GM23248 (cell line): Measurements from ENCODE around the gene NCL.

ENCODE experiments used
- EZH2 ChIP-seq: fragments of 200-600 bp; sonication (generic); IDR thresholded peaks from 2 replicates; pipeline ENCODE4 v1.6.1; 2018; ENCODE audit warnings: antibody characterized with exemption, mild to moderate bottlenecking; ENCODE audit not compliant: insufficient read depth, poor library complexity, severe bottlenecking
- EZH2phosphoT487 ChIP-seq: fragments of 200-600 bp; sonication (generic); IDR thresholded peaks from 2 replicates; pipeline ENCODE4 v1.6.1; 2018; ENCODE audit warnings: antibody characterized with exemption, moderate library complexity, mild to moderate bottlenecking, low read depth; ENCODE audit not compliant: insufficient read depth

DNA sequence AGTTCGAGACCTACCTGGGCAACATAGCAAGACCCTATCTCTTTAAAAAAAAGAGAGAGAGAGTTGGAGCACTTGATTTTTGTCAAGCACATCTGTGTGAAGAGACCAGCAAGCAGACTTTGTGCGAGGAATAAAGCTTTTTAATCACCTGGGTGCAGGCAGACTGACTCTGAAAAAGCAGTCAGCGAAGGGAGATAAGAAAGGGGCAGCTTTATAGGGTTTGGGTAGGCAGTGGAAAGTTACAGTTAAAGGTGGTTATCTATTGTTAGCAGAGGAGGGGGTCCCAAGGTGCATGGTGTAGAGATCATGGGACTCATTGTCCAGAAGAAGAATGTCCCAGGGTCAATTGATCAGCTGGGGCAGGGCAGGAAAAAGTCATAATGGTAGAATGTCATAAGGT is 34.4 kb downstream of the NCL start:
- TF ChIP-seq EZH2phosphoT487 (no peak), EZH2 (no peak)
